PFSK-1 (cell line): ENCODE results near the gene GPR137B.

Experiments used
- FOXP2 ChIP-seq: optimal IDR thresholded peaks from 2 replicates; pipeline ENCODE3; 2011; ENCODE audit warnings: borderline replicate concordance, control low read depth, inconsistent platforms; ENCODE audit not compliant: insufficient read depth; ENCODE audit errors: extremely low read length, extremely low read depth
- POLR2AphosphoS5 ChIP-seq: IDR thresholded peaks from 2 replicates; pipeline ENCODE4 v1.6.1; 2012; ENCODE audit warnings: low read depth, mild to moderate bottlenecking, control low read depth, low read length, moderate library complexity
- REST ChIP-seq, 2 experiments: IDR thresholded peaks; 2 replicates each; pipeline versions ENCODE4 v1.6.1 to v1.8.0; 2011 to 2012; ENCODE audit warnings: low read depth in 2 of 2, low read length in 2 of 2, control low read depth in 1 of 2, inconsistent platforms in 1 of 2, mild to moderate bottlenecking in 1 of 2, moderate library complexity in 1 of 2; ENCODE audit not compliant: insufficient read depth in 1 of 2
- SIN3A ChIP-seq: IDR thresholded peaks from 2 replicates; pipeline ENCODE4 v1.6.1; 2012; ENCODE audit warnings: mild to moderate bottlenecking, low read length, moderate library complexity, borderline replicate concordance; ENCODE audit not compliant: insufficient read depth
- TAF1 ChIP-seq: IDR thresholded peaks from 2 replicates; pipeline ENCODE4 v1.6.1; 2012; ENCODE audit warnings: low read length, control low read depth, borderline replicate concordance; ENCODE audit not compliant: insufficient read depth

The GPR137B gene

GRCh38 chr1:236124965-236125364, 17.4 kb upstream of the GPR137B start:
- no peak for TF ChIP-seq TAF1
- TF ChIP-seq POLR2AphosphoS5: no peak
- no peak for TF ChIP-seq SIN3A
- TF ChIP-seq FOXP2: no peak
- no peak for TF ChIP-seq REST (IDR thresholded peaks at IDR 0.05; ENCODE audit: insufficient read depth in 1 of 2, low read depth in 2 of 2, low read length in 2 of 2)

GRCh38 chr1:236127045-236127444, 15.3 kb upstream of the GPR137B start:
- TF ChIP-seq REST (IDR thresholded peaks at IDR 0.05; ENCODE audit: insufficient read depth in 1 of 2, low read depth in 2 of 2, low read length in 2 of 2) (no peak), SIN3A (no peak), FOXP2 (no peak), TAF1 (no peak), POLR2AphosphoS5 (no peak)

GRCh38 chr1:236128646-236129178, 13.6 kb upstream of the GPR137B start:
- no peak for TF ChIP-seq REST (IDR thresholded peaks at IDR 0.05; ENCODE audit: insufficient read depth in 1 of 2, low read depth in 2 of 2, low read length in 2 of 2)
- no peak for TF ChIP-seq POLR2AphosphoS5
- TF ChIP-seq SIN3A: no peak
- TF ChIP-seq TAF1: no peak
- TF ChIP-seq FOXP2: no peak

GRCh38 chr1:236129306-236129705, 13.0 kb upstream of the GPR137B start:
- TF ChIP-seq FOXP2: no peak
- TF ChIP-seq POLR2AphosphoS5: no peak
- no peak for TF ChIP-seq SIN3A
- TF ChIP-seq REST (IDR thresholded peaks at IDR 0.05; ENCODE audit: insufficient read depth in 1 of 2, low read depth in 2 of 2, low read length in 2 of 2): no peak
- no peak for TF ChIP-seq TAF1

GRCh38 chr1:236130372-236130771, 12.0 kb upstream of the GPR137B start:
- TF ChIP-seq FOXP2: no peak
- no peak for TF ChIP-seq SIN3A
- TF ChIP-seq TAF1: no peak
- no peak for TF ChIP-seq POLR2AphosphoS5
- no peak for TF ChIP-seq REST (IDR thresholded peaks at IDR 0.05; ENCODE audit: insufficient read depth in 1 of 2, low read depth in 2 of 2, low read length in 2 of 2)
